ENCODE data around the gene EPHA3.

DNA sequence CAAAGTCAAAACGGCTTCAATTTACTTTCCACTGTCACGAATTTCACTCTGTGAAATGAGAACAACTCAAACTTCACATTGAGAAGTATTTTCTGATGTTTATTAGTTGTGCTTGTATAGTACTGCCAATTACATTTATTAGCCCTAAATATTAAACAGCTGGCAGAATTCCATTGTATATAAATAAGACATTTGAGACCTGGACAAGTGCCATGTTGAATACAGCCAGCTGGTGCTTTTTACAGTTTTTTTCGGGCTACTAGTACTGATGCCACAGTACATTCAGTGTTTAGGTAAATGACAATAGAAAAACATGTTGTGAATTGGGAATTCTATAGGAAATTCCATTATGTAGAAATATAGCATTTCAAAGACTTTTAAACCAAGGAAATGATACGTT, 79.0 kb downstream of the EPHA3 start:
- TF ChIP-seq, protein P1, sequence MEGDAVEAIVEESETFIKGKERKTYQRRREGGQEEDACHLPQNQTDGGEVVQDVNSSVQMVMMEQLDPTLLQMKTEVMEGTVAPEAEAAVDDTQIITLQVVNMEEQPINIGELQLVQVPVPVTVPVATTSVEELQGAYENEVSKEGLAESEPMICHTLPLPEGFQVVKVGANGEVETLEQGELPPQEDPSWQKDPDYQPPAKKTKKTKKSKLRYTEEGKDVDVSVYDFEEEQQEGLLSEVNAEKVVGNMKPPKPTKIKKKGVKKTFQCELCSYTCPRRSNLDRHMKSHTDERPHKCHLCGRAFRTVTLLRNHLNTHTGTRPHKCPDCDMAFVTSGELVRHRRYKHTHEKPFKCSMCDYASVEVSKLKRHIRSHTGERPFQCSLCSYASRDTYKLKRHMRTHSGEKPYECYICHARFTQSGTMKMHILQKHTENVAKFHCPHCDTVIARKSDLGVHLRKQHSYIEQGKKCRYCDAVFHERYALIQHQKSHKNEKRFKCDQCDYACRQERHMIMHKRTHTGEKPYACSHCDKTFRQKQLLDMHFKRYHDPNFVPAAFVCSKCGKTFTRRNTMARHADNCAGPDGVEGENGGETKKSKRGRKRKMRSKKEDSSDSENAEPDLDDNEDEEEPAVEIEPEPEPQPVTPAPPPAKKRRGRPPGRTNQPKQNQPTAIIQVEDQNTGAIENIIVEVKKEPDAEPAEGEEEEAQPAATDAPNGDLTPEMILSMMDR (IDR thresholded peaks at IDR 0.05; ENCODE audit: poor library complexity), result no peak
- no peak for TF ChIP-seq EZH2 (IDR thresholded peaks at IDR 0.05; ENCODE audit: borderline replicate concordance)
